HepG2 (cell line): ENCODE measurements around the gene NLRC5.

Experiments used
- ARNTL ChIP-seq: sonication (generic); formaldehyde crosslinking; IDR thresholded peaks from 2 replicates; pipeline ENCODE4 v1.4.0; 2020; ENCODE audit warnings: mild to moderate bottlenecking, missing genetic modification reagents
- ATF4 ChIP-seq, 2 experiments: fragments of 450-650 bp in 1 of 2; sonication (generic) in 1 of 2; formaldehyde crosslinking; IDR thresholded peaks; 2 replicates each; pipeline versions ENCODE4 v1.5.0 to v1.8.0; 2020 to 2022; ENCODE audit warnings: mild to moderate bottlenecking in 1 of 2, missing genetic modification reagents in 1 of 2
- CTCF ChIP-seq: sonication (generic); formaldehyde crosslinking; IDR thresholded peaks from 2 replicates; pipeline ENCODE4 v1.5.0; 2020; ENCODE audit warnings: mild to moderate bottlenecking, missing genetic modification reagents, moderate library complexity
- MEF2D ChIP-seq: sonication (generic); formaldehyde crosslinking; IDR thresholded peaks from 2 replicates; pipeline ENCODE4 v1.5.1; 2020; ENCODE audit warnings: mild to moderate bottlenecking, missing genetic modification reagents
- MTF1 ChIP-seq: sonication (generic); formaldehyde crosslinking; IDR thresholded peaks from 2 replicates; pipeline ENCODE4 v1.5.0; 2020; ENCODE audit warnings: missing genetic modification reagents
- PAX8 ChIP-seq: sonication (generic); formaldehyde crosslinking; IDR thresholded peaks from 2 replicates; pipeline ENCODE4 v1.8.0; 2022; ENCODE audit warnings: mild to moderate bottlenecking, missing genetic modification reagents, borderline replicate concordance
- SMYD3 ChIP-seq: sonication (generic); formaldehyde crosslinking; IDR thresholded peaks from 2 replicates; pipeline ENCODE4 v1.8.1; 2023; ENCODE audit warnings: mild to moderate bottlenecking, missing genetic modification reagents
- ZBTB39 ChIP-seq: sonication (generic); formaldehyde crosslinking; IDR thresholded peaks from 2 replicates; pipeline ENCODE4 v1.5.0; 2020; ENCODE audit warnings: missing genetic modification reagents
- ZNF350 ChIP-seq: sonication (generic); formaldehyde crosslinking; IDR thresholded peaks from 2 replicates; pipeline ENCODE4 v1.4.0; 2020; ENCODE audit warnings: mild to moderate bottlenecking, low read depth, missing genetic modification reagents, borderline replicate concordance
- ZNF572 ChIP-seq: sonication (generic); formaldehyde crosslinking; IDR thresholded peaks from 2 replicates; pipeline ENCODE4 v1.5.1; 2020; ENCODE audit warnings: mild to moderate bottlenecking, missing genetic modification reagents

GRCh38 chr16:57130950-57131321 lies 141.6 kb downstream of the NLRC5 start:
- TF ChIP-seq ZBTB39 (CRISPR knock-in tag): no peak
- no peak for TF ChIP-seq MEF2D (CRISPR knock-in tag)
- TF ChIP-seq MTF1 (CRISPR knock-in tag): no peak
- no peak for TF ChIP-seq ATF4 (CRISPR knock-in tag; IDR thresholded peaks at IDR 0.05)
- no peak for TF ChIP-seq ZNF572 (CRISPR knock-in tag)
- no peak for TF ChIP-seq ZNF350 (CRISPR knock-in tag)
- no peak for TF ChIP-seq PAX8 (CRISPR knock-in tag)
- no peak for TF ChIP-seq SMYD3 (CRISPR knock-in tag)
- no peak for TF ChIP-seq ARNTL (CRISPR knock-in tag)
- TF ChIP-seq CTCF (CRISPR knock-in tag): no peak
